Measurements from ENCODE around the gene TAS2R40. TPM values are rescaled to one million over a fixed set of nuclear protein-coding genes. Genes with fewer than 3 reads are reported as not detected.

The TAS2R40 gene
- not detected in 2 replicates for total RNA-seq

GRCh38 chr7:143221737-143222136, at the start of gene TAS2R40:
TSS of gene TAS2R40 (plus strand) at chr7:143222037. CDS start at chr7:143222079, 42 bp downstream.

GRCh38 chr7:143183024-143183423, 38.8 kb upstream of the TAS2R40 start, which contains the start of gene TAS2R39:
TSS of gene TAS2R39 (plus strand) at chr7:143183419. CDS start at chr7:143183419, 0 bp downstream.

GRCh38 chr7:143263266-143264195, 41.7 kb downstream of the TAS2R40 start, which contains the start of gene GSTK1:
TSS of gene GSTK1 (plus strand) at chr7:143263441. CDS start at chr7:143263514, 73 bp downstream.

Small RNA genes lying within 50 kb of the gene (small RNA-seq; reads per million reads assigned to genes)
- not detected for gene AC073342.3 (ENCODE audit: low replicate concordance)

Other genes starting within 250 kb of the TAS2R40 start
- gene OR9A2, start 194.9 kb upstream of the TAS2R40 start, total RNA-seq: not detected in 2 replicates
- not detected in 2 replicates for gene OR6V1, start 169.7 kb upstream of the TAS2R40 start, total RNA-seq
- gene PIP, start 90.0 kb upstream of the TAS2R40 start, total RNA-seq: not detected in 2 replicates
- gene TAS2R39, start 38.6 kb upstream of the TAS2R40 start, total RNA-seq: not detected in 2 replicates
- 62.4 and 63.2 TPM in 2 replicates for gene GSTK1, start 41.4 kb downstream of the TAS2R40 start, total RNA-seq
- gene TMEM139, start 62.9 kb downstream of the TAS2R40 start, total RNA-seq: not detected in 2 replicates
- 8.3 and 15.0 TPM in 2 replicates for gene CASP2, start 66.3 kb downstream of the TAS2R40 start, total RNA-seq
- not detected in 2 replicates for gene CLCN1, start 94.1 kb downstream of the TAS2R40 start, total RNA-seq
- 0.44 and 1.1 TPM in 2 replicates for gene FAM131B, start 140.7 kb downstream of the TAS2R40 start, total RNA-seq
- 86.7 and 119 TPM in 2 replicates for gene ZYX, start 159.3 kb downstream of the TAS2R40 start, total RNA-seq
- gene EPHA1, start 186.8 kb downstream of the TAS2R40 start, total RNA-seq: 0.43 TPM in 1 of 2 replicates, not detected in the other
- gene TAS2R60, start 221.4 kb downstream of the TAS2R40 start, total RNA-seq: 0.29 TPM in 1 of 2 replicates, not detected in the other